ENCODE data around the gene PPARG.
"Not testable (repeated sequence)": the region's sequence is repeated elsewhere in the genome, so short reads cannot be mapped to it uniquely, and the experiment has no call there.

PPARG gene

GRCh38 chr3:12273045-12273695, 15.7 kb upstream of the PPARG start:
- Histone ChIP-seq H3K27ac (ENCODE audit: low read depth, low read length, poor library complexity, severe bottlenecking) (no peak overlapping the region), H3K36me3 (ENCODE audit: insufficient read depth, low read length) (no peaks in the 10 kb centered on the region), H4K20me1 (ENCODE audit: insufficient read depth, low read length) (no peaks in the 10 kb centered on the region), H3K27me3 (ENCODE audit: insufficient read depth, low read length) (no peaks in the 10 kb centered on the region), H3K9me3 (ENCODE audit: low read length) (no peaks in the 10 kb centered on the region), H3K4me1 (ENCODE audit: insufficient read depth, low read length, severe bottlenecking) (no peaks in the 10 kb centered on the region), H3K9me2 (ENCODE audit: low read depth, low read length) (no peaks in the 10 kb centered on the region), H3K79me2 (ENCODE audit: insufficient read depth, low read length) (no peaks in the 10 kb centered on the region), H2AFZ (ENCODE audit: low read length) (no peak overlapping the region), H3K9ac (ENCODE audit: low read length) (no peak overlapping the region), H3K4me2 (ENCODE audit: low read length) (no peak overlapping the region), H3F3A (ENCODE audit: insufficient read depth, low read length) (no peaks in the 10 kb centered on the region), H3K4me3 (ENCODE audit: low read depth, low read length, poor library complexity, severe bottlenecking) (no peak overlapping the region)
- TF ChIP-seq CTCF (IDR thresholded peaks at IDR 0.05; ENCODE audit: low read length) (no peak), EZH2 (IDR thresholded peaks at IDR 0.05; ENCODE audit: borderline replicate concordance, low read length) (no peak)

- H4K20me1 ChIP-seq (ENCODE audit: insufficient read depth, low read length): no peaks in the 10 kb centered on the region
- no peaks in the 10 kb centered on the region for H3K9me2 ChIP-seq (ENCODE audit: low read depth, low read length)
- no peaks in the 10 kb centered on the region for H3K79me2 ChIP-seq (ENCODE audit: insufficient read depth, low read length)
- no peaks in the 10 kb centered on the region for H3K4me1 ChIP-seq (ENCODE audit: insufficient read depth, low read length, severe bottlenecking)
- no peak overlapping the region for H3K4me2 ChIP-seq (ENCODE audit: low read length)
- H3F3A ChIP-seq (ENCODE audit: insufficient read depth, low read length): no peaks in the 10 kb centered on the region
- no peaks in the 10 kb centered on the region for H3K36me3 ChIP-seq (ENCODE audit: insufficient read depth, low read length)
- H3K27ac ChIP-seq (ENCODE audit: low read depth, low read length, poor library complexity, severe bottlenecking): no peak overlapping the region
- TF ChIP-seq EZH2 (IDR thresholded peaks at IDR 0.05; ENCODE audit: borderline replicate concordance, low read length) (no peak), CTCF (IDR thresholded peaks at IDR 0.05; ENCODE audit: low read length) (no peak)
- no peak overlapping the region for H3K4me3 ChIP-seq (ENCODE audit: low read depth, low read length, poor library complexity, severe bottlenecking)
- H3K9me3 ChIP-seq (ENCODE audit: low read length): no peaks in the 10 kb centered on the region
- no peak overlapping the region for H3K9ac ChIP-seq (ENCODE audit: low read length)
- no peak overlapping the region for H2AFZ ChIP-seq (ENCODE audit: low read length)
- no peaks in the 10 kb centered on the region; the same call in 1 of the 2 replicates for H3K27me3 ChIP-seq (ENCODE audit: insufficient read depth, low read length)
These were observed 12.8 kb upstream of the PPARG start for GRCh38 chr3:12275974-12276650.

GRCh38 chr3:12276827-12277226, 12.0 kb upstream of the PPARG start:
- not testable (repeated sequence) for H3K27me3 ChIP-seq (ENCODE audit: insufficient read depth, low read length); H3K9me3 ChIP-seq (ENCODE audit: low read length); H3K4me3 ChIP-seq (ENCODE audit: low read depth, low read length, poor library complexity, severe bottlenecking); H3K4me1 ChIP-seq (ENCODE audit: insufficient read depth, low read length, severe bottlenecking); H3F3A ChIP-seq (ENCODE audit: insufficient read depth, low read length); H2AFZ ChIP-seq (ENCODE audit: low read length); H3K36me3 ChIP-seq (ENCODE audit: insufficient read depth, low read length); H3K79me2 ChIP-seq (ENCODE audit: insufficient read depth, low read length); H3K9ac ChIP-seq (ENCODE audit: low read length); H3K9me2 ChIP-seq (ENCODE audit: low read depth, low read length); H4K20me1 ChIP-seq (ENCODE audit: insufficient read depth, low read length); H3K4me2 ChIP-seq (ENCODE audit: low read length); H3K27ac ChIP-seq (ENCODE audit: low read depth, low read length, poor library complexity, severe bottlenecking)

GRCh38 chr3:12278566-12278965, 10.3 kb upstream of the PPARG start:
- no peak overlapping the region for H3K9ac ChIP-seq (ENCODE audit: low read length)
- H4K20me1 ChIP-seq (ENCODE audit: insufficient read depth, low read length): no peaks in the 10 kb centered on the region
- no peaks in the 10 kb centered on the region for H3K79me2 ChIP-seq (ENCODE audit: insufficient read depth, low read length)
- H3F3A ChIP-seq (ENCODE audit: insufficient read depth, low read length): no peaks in the 10 kb centered on the region
- no peaks in the 10 kb centered on the region for H3K36me3 ChIP-seq (ENCODE audit: insufficient read depth, low read length)
- TF ChIP-seq CTCF (IDR thresholded peaks at IDR 0.05; ENCODE audit: low read length) (no peak), EZH2 (IDR thresholded peaks at IDR 0.05; ENCODE audit: borderline replicate concordance, low read length) (no peak)
- no peaks in the 10 kb centered on the region for H3K9me3 ChIP-seq (ENCODE audit: low read length)
- H3K27me3 ChIP-seq (ENCODE audit: insufficient read depth, low read length): no peaks in the 10 kb centered on the region; the same call in 1 of the 2 replicates
- no peak overlapping the region for H3K4me2 ChIP-seq (ENCODE audit: low read length)
- no peak overlapping the region for H3K4me3 ChIP-seq (ENCODE audit: low read depth, low read length, poor library complexity, severe bottlenecking)
- no peak overlapping the region for H2AFZ ChIP-seq (ENCODE audit: low read length)
- H3K27ac ChIP-seq (ENCODE audit: low read depth, low read length, poor library complexity, severe bottlenecking): no peak overlapping the region
- no peaks in the 10 kb centered on the region for H3K4me1 ChIP-seq (ENCODE audit: insufficient read depth, low read length, severe bottlenecking)
- no peaks in the 10 kb centered on the region for H3K9me2 ChIP-seq (ENCODE audit: low read depth, low read length)
